Measurements from ENCODE around the gene HPD.
"Not testable (repeated sequence)": the region's sequence is repeated elsewhere in the genome, so short reads cannot be mapped to it uniquely, and the experiment has no call there.

HPD gene

DNA sequence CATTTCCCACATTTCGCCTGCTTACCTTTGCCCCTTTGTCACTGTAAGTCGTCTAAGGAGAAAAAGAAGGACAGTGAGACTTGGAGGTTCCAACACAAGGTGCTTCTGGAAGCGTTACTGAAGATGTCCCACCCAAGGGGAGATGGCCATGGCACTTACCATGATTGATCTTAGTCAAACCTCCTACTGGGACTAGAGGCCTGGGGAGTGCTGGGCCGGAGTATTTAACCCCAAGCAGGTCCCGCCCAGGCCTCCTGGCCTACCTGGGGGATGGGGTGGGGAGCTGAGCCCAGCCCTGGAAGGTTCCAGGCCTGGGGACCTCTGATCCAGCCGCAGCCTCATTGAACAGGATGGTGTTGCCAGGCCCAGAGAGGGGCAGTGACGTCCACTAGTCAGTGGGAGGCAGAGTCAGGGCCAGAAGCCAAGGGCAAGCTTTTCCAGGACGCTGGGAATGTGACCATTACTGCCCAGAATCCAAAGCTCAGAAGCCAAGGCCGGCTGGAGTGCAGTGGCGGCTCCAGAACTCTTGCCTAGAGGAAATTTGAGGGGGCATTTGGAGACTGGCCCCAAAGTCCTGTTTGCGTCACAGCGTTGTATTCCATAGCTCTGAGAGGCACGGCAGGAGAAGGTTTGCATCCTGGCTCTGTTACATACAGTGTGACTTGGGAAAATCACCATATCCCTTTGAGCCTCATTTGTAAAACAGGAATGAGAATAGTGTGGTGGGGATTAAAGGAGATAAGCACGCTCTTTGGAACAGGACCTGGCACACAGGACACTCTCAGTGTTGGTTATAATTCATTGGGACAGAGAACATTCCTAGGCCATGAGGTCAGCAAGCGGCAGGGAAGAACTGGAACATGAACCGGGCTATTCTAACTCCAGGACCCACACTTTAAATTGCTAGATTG lies at the start of gene HPD:
Gene HPD, minus strand, starts transcription at position 198 of the 911 bp plus-strand sequence. Its CDS starts 36 bp downstream, at position 162.
- peak in 18 of 56 donors; percentile 2 to 57 (median 10) for DNase-seq

DNA sequence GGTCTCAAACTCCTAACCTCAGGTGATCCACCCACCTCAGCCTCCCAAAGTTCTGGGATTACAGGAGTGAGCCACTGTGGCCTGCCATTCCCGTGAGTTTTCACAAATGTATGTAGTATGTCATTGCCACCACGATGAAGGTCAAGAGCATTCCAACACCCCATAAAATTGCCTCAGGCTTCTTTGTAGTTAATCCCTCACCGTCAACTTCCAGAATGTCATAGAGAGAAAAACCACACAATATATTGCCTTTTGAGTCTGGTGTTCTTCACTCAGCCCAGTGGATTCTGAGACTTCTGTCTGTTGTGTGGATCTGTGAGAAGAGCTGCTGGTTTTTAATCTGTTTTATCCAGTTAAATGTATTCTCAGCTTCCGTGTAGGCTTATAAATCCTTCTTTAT lies 47.1 kb upstream of the HPD start:
- no peak for DNase-seq

- no peak for DNase-seq
Measured at GRCh38 chr12:121903202-121903601, 44.5 kb upstream of the HPD start.

DNA sequence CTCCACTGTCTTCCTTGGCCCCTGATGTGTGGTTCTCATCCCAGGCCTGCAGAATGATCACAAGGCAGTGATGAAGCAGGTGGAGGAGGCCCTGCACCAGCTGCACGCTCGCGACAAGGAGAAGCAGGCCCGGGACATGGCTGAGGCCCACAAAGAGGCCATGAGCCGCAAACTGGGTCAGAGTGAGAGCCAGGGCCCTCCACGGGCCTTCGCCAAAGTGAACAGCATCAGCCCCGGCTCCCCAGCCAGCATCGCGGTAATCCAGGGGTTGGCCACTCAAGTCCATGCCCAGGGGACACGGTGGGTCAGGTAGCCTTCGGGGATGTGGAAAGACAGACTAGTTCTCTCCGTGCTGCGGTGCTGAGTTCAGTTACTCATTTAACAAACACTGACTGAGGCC lies 40.9 kb upstream of the HPD start:
- no peak for DNase-seq

DNA sequence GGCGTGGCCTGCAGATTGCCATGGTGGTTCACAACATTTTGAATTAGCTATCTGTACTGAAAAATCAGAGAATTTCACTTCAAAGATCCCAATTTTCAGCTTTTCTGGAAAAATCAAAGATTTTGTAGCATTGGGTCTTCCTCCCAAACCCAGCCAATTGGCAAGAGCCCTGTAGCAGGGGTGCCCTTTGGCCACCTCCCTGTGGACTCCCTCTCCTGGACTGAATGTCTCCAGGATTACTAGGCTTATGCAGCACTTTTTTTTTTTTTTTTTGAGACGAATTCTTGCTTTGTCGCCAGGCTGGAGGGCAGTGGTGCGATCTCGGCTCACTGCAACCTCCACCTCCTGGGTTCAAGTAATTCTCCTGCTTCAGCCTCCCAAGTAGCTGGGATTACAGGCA lies 39.6 kb upstream of the HPD start:
- DNase-seq: no peak

DNA sequence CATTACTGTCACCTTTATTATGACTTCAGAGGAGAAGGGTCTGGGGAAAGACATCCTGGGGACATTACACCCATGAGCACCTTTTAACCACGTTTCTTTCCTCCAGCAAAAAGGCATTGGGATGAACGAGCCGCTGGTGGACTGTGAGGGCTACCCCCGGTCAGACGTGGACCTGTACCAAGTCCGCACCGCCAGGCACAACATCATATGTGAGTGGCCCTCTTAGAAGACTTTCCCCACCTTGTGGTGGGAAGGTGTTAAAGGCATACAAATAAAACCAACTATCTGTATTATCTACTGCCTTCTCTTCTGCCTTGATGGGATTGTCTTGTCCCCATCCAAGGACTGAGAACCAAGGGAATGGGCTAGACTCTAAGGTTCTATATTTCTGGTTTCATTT lies 36.0 kb upstream of the HPD start:
- DNase-seq: peak in 1 of 56 donors; percentile 1

GRCh38 chr12:121893961-121894460 lies 35.4 kb upstream of the HPD start:
- DNase-seq: peak in 3 of 56 donors; percentile 4 to 8 (median 7)

GRCh38 chr12:121892673-121893561 lies 34.3 kb upstream of the HPD start:
- DNase-seq: no peak

DNA sequence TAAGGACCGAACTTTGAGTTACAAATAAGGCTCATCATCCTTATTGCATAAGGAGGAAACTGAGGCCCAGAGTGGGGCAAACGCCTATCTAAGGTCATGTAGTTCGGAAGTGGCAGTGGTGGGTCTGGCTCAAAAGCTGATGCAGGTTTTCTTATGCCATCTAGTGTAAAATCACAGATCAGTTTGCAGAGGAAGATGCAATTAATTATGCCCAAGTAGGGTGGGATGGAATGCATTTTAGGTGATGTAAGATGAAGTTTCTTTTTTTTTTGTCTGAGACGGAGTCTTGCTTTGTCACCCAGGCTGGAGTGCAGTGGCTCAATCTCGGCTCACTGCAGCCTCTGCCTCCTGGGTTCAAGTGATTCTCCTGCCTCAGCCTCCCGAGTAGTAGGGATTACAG lies 31.0 kb upstream of the HPD start:
- DNase-seq: peak in 1 of 56 donors; percentile 0

DNA sequence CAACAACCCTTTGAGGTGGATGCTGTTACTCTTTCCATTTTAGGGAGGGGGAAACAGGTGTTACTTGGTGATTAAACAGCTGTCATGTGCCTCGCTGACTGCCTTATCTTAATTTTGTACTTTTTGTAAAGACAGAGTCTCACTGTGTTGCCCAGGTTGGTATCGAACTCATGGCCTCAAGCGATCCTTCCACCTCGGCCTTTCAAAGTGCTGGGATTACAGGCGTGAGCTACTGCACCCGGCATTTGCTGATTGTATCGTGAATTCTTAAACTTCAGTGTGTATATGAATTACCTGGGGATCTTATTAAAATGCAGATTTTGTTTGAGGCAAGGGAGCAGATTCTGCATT lies 30.6 kb upstream of the HPD start:
- no peak for DNase-seq

DNA sequence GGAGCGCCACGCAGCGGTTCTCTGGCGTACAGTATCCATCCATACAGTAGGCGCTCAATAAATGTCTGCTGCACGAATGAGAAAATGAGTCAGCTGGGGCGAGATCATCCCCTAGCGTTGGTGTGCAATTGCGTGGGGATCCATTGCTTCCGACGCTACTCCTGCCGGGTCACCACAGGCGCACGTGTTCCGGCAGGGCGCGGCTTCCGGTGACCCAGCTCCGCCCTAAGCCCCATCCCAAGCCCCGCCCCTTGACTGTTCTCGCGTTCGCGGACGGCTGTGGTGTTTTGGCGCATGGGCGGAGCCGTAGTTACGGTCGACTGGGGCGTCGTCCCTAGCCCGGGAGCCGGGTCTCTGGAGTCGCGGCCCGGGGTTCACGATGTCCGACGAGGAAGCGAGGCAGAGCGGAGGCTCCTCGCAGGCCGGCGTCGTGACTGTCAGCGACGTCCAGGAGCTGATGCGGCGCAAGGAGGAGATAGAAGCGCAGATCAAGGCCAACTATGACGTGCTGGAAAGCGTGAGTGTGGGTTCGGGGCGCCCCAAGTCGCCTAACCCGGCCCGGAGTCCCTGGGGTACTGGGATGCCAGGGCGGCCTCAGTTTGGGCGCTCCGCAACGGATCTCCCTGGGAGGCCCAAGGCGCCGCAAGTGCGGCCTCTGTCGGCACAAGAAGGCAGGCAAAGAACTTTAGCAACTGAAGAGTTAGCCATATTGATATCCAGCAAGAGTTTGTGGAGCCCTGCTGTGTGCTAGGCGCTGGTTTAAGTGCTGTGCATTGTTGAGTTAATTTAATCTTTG lies 30.0 kb upstream of the HPD start, which contains the start of gene PSMD9:
Gene PSMD9, plus strand, starts transcription at position 313 of the 796 bp plus-strand sequence. Its CDS starts 67 bp downstream, at position 380.
- DNase-seq: peak; percentile 76 to 98 (median 94)

DNA sequence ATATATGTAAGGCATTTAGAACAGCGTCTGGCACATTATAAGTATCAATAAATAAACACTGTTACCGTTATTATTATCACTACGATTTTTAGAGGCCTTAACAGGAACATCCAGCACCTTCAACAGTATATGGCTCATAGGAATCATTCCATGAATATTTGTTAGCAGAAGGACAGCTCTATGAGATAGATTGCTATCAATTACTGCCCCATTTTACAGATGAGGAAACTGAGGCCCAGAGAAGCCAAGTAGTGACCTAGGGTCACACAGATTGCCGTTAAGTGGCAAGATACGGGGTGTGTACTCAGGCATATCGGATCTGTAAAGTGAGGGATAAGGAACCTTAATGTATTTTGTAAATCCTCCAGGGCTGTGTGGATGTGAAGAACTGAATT lies 29.4 kb upstream of the HPD start:
- no peak for DNase-seq

DNA sequence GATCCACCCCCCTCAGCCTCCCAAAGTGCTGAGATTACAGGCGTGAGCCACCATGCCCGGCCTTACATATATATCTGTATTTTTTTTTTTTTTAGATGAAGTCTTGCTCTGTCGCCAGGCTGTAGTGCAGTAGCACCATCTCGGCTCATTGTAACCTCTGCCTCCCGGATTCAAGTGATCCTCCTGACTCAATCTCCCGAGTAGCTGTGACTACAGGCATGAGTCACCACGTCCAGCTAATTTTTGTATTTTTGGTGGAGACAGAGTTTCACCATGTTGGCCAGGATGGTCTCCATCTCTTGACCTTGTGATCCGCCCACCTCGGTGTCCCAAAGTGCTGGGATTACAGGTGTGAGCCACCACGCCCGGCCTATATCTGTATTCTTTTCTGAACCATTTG lies 26.5 kb upstream of the HPD start:
- not testable (repeated sequence) for DNase-seq

GRCh38 chr12:121883315-121883660 lies 24.6 kb upstream of the HPD start:
- DNase-seq: no peak

- not testable (repeated sequence) for DNase-seq
Measured at GRCh38 chr12:121876080-121876447, 17.4 kb upstream of the HPD start.

- no peak for DNase-seq
Measured at GRCh38 chr12:121875582-121875981, 16.9 kb upstream of the HPD start.

DNA sequence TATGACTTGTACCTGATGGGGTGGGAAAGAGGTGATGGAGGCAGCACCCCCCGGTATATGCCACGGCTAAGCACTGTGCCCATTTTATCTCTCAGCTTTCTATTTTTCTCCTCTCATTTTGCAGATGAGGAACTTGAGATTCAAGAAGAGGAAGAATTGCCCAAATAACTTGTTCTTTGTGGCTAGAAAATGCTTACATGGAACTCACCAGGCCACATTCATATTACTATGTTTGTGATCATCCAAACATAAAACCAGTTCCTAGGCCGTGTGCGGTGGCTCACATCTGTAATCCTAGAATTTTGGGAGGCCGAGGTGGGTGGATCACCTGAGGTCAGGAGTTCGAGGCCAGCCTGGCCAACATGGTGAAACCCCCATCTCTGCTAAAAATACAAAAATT lies 15.4 kb upstream of the HPD start:
- no peak for DNase-seq

- DNase-seq: no peak
Measured at GRCh38 chr12:121873216-121873569, 14.5 kb upstream of the HPD start.

GRCh38 chr12:121872546-121873215 lies 14.0 kb upstream of the HPD start:
- peak in 33 of 56 donors; percentile 2 to 77 (median 24) for DNase-seq

DNA sequence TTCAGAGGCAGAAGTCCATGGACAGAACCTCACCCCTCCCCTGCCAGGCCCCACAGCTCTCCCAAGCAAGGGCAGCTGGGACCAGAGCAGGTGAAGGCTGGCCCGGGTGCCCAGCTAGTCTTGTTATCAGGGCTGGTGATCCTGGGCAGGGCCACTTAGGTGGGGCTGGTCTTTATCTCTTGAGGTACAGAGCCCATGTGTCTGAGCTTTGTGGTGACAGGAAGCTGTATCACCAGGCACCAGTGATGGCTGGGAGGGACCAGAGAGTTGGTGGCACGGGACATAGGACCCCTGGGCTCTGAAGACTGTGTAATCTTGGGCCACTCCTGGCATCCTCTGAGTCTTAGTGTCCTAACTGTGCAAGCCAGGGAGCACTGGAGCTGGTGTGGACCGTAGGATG lies 12.8 kb upstream of the HPD start:
- no peak for DNase-seq

- not testable (repeated sequence) for DNase-seq
Measured at GRCh38 chr12:121869229-121869628, 10.6 kb upstream of the HPD start.
